ENCODE data around the gene ADGRV1. TPM values are rescaled to one million over a fixed set of nuclear protein-coding genes. Genes with fewer than 3 reads are reported as not detected.
"Not testable (repeated sequence)": the region's sequence is repeated elsewhere in the genome, so short reads cannot be mapped to it uniquely, and the experiment has no call there.

ADGRV1 gene
- polyA plus RNA-seq, 3 donors, result 10.2 to 14.8 (median 10.6) TPM

- no peak for DNase-seq (ENCODE audit: low read depth in 3 of 3, low spot score in 2 of 3)
Measured at GRCh38 chr5:90803381-90803780, 244.8 kb downstream of the ADGRV1 start.

- no peak for DNase-seq (ENCODE audit: low read depth in 3 of 3, low spot score in 2 of 3)
Measured at GRCh38 chr5:90803876-90804275, 245.3 kb downstream of the ADGRV1 start.

- DNase-seq (ENCODE audit: low read depth in 3 of 3, low spot score in 2 of 3), result no peak
Measured at GRCh38 chr5:90807496-90807895, 248.9 kb downstream of the ADGRV1 start.

GRCh38 chr5:90809311-90810056, 250.9 kb downstream of the ADGRV1 start:
- no peak for DNase-seq (ENCODE audit: low read depth in 3 of 3, low spot score in 2 of 3)

- DNase-seq (ENCODE audit: low read depth in 3 of 3, low spot score in 2 of 3), result no peak
Measured at GRCh38 chr5:90810211-90810610, 251.6 kb downstream of the ADGRV1 start.

GRCh38 chr5:90813392-90813791, 254.8 kb downstream of the ADGRV1 start:
- DNase-seq (ENCODE audit: low read depth in 3 of 3, low spot score in 2 of 3), result no peak

GRCh38 chr5:90822062-90822461, 263.5 kb downstream of the ADGRV1 start:
- not testable (repeated sequence) for DNase-seq (ENCODE audit: low read depth in 3 of 3, low spot score in 2 of 3)

- no peak for DNase-seq (ENCODE audit: low read depth in 3 of 3, low spot score in 2 of 3)
Measured at GRCh38 chr5:90824436-90824835, 265.8 kb downstream of the ADGRV1 start.

- peak; percentile 58 to 62 (median 61) for DNase-seq (ENCODE audit: low read depth in 3 of 3, low spot score in 2 of 3)
Measured at GRCh38 chr5:90830058-90830457, 271.5 kb downstream of the ADGRV1 start.

GRCh38 chr5:90833753-90834152, 275.2 kb downstream of the ADGRV1 start:
- DNase-seq (ENCODE audit: low read depth in 3 of 3, low spot score in 2 of 3), result no peak

- no peak for DNase-seq (ENCODE audit: low read depth in 3 of 3, low spot score in 2 of 3)
Measured at GRCh38 chr5:90834711-90835110, 276.1 kb downstream of the ADGRV1 start.

- DNase-seq (ENCODE audit: low read depth in 3 of 3, low spot score in 2 of 3), result no peak
Measured at GRCh38 chr5:90843443-90843842, 284.8 kb downstream of the ADGRV1 start.

- DNase-seq (ENCODE audit: low read depth in 3 of 3, low spot score in 2 of 3), result no peak
Measured at GRCh38 chr5:90844931-90845330, 286.3 kb downstream of the ADGRV1 start.

- no peak for DNase-seq (ENCODE audit: low read depth in 3 of 3, low spot score in 2 of 3)
Measured at GRCh38 chr5:90845723-90846554, 287.3 kb downstream of the ADGRV1 start.

GRCh38 chr5:90847606-90848005, 289.0 kb downstream of the ADGRV1 start:
- DNase-seq (ENCODE audit: low read depth in 3 of 3, low spot score in 2 of 3), result not testable (repeated sequence)

GRCh38 chr5:90849939-90850338, 291.3 kb downstream of the ADGRV1 start:
- DNase-seq (ENCODE audit: low read depth in 3 of 3, low spot score in 2 of 3), result no peak

- DNase-seq (ENCODE audit: low read depth in 3 of 3, low spot score in 2 of 3), result no peak
Measured at GRCh38 chr5:90852531-90852930, 293.9 kb downstream of the ADGRV1 start.

GRCh38 chr5:90853750-90854149, 295.2 kb downstream of the ADGRV1 start:
- DNase-seq (ENCODE audit: low read depth in 3 of 3, low spot score in 2 of 3), result no peak

- no peak for DNase-seq (ENCODE audit: low read depth in 3 of 3, low spot score in 2 of 3)
Measured at GRCh38 chr5:90854169-90854568, 295.6 kb downstream of the ADGRV1 start.

- DNase-seq (ENCODE audit: low read depth in 3 of 3, low spot score in 2 of 3), result no peak
Measured at GRCh38 chr5:90855296-90856010, 296.9 kb downstream of the ADGRV1 start.
